ENCODE data around the gene TIMM50.
A peak's percentile ranks its signal among the peaks of the same experiment; 100 is the strongest.

The TIMM50 gene

DNA sequence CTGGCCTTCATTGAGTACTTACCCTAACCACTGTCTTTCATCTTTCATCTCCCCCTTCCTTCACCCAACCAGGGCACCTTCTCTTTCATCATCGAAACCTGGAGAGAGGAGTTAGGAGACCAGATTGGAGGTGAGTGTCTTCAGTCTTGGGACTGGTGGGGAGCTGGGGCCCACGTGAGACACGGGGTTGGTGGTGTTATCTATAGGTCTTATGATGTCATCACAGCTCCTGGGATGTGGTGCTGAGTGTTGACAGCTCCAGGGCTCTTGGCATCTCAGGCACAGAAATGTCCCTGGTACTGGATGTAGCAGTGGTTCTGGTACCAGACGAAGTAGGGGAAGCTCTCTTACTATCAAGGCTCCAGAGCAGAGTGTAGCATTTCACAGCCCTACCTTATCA, 19.9 kb downstream of the TIMM50 start:
- DNase-seq (ENCODE audit: low spot score), result no peak

DNA sequence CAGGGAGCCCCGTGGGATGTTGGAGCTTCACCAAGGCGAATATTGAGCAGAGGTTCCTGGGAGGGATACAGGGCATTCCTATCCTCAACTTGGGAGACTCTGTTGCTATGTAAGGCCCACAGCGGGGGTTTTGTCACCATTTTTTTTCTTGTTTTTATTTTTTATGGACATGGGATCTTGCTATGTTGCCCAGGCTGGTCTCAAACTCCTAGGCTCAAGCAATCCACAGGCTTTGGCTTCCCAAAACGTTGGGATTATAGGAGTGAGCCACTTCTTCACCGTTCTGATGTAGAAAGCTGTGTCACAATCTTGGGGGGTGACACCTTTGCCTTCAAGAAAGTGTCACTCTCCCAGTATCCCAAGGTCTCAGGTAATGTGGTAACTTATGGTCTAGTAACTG, 20.7 kb downstream of the TIMM50 start:
- DNase-seq (ENCODE audit: low spot score), result no peak

DNA sequence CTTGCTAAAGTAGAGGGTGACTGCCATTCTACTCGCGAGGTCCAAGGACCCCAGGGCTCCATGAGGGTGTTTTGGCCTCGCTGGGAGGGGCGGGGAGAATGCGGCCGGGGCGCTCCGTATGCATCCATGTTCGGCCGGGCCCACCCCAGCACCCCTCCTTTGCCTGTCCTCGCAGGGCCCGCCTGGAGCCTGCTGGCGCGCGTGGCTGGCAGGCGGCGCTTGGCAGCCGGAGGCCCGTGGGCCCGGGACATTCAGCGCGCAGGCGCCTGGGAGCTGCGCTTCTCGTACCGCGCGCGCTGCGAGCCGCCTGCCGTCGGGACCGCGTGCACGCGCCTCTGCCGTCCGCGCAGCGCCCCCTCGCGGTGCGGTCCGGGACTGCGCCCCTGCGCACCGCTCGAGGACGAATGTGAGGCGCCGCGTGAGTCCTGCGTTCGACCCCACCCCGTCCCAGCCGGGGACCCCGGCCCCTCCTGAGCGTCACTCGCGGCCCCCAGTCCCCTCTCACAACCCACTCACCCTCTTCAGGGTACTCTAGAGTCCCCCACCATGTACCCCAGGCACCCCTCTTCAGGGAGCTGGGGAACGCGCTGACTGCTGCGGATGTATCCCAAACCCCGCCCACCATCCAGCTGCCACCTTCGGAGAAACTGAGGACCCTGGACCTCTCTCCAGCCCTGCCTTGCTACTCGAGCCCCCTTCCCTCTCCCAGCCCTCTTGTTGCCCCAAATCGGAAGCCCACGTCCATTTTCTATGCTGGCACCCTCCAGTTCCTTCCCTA, 22.2 kb downstream of the TIMM50 start:
- peak; percentile 65 for DNase-seq (ENCODE audit: low spot score)

- DNase-seq (ENCODE audit: low spot score), result no peak
These were observed 25.9 kb downstream of the TIMM50 start for GRCh38 chr19:39506598-39506943.

DNA sequence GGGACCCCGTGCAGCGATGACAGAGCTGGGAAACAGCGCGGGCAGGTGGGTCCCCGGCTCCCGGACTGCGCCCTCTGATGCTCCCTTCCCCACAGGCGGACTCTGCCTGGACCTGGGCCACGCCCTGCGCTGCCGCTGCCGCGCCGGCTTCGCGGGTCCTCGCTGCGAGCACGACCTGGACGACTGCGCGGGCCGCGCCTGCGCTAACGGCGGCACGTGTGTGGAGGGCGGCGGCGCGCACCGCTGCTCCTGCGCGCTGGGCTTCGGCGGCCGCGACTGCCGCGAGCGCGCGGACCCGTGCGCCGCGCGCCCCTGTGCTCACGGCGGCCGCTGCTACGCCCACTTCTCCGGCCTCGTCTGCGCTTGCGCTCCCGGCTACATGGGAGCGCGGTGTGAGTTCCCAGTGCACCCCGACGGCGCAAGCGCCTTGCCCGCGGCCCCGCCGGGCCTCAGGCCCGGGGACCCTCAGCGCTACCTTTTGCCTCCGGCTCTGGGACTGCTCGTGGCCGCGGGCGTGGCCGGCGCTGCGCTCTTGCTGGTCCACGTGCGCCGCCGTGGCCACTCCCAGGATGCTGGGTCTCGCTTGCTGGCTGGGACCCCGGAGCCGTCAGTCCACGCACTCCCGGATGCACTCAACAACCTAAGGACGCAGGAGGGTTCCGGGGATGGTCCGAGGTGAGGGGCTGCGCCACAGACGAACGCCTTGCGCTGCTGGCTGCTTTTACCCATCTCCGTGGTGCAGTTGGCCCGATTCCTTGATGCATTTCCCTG, 26.5 kb downstream of the TIMM50 start:
- peak; percentile 42 for DNase-seq (ENCODE audit: low spot score)

GRCh38 chr19:39507715-39508364, 27.2 kb downstream of the TIMM50 start:
- DNase-seq (ENCODE audit: low spot score), result no peak

DNA sequence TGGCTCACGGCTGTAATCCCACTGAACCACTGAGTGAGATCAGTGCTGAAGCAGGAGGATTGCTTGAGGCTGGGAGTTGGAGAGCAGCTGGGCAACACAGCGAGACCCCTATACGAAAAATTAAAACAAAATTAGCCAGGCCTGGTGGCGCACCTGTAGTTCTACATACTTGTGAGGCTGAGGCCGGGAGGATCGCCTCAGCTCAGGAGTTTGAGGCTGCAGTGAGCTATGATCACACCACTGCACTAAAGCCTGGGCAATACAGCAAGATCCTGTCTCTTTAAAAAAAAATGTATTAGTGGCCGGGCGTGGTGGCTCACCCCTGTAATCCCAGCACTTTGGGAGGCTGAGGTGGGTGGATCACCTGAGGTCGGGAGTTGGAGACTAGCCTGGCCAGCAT, 28.0 kb downstream of the TIMM50 start:
- no peak for DNase-seq (ENCODE audit: low spot score)

GRCh38 chr19:39509233-39509632, 28.6 kb downstream of the TIMM50 start:
- DNase-seq (ENCODE audit: low spot score), result no peak

DNA sequence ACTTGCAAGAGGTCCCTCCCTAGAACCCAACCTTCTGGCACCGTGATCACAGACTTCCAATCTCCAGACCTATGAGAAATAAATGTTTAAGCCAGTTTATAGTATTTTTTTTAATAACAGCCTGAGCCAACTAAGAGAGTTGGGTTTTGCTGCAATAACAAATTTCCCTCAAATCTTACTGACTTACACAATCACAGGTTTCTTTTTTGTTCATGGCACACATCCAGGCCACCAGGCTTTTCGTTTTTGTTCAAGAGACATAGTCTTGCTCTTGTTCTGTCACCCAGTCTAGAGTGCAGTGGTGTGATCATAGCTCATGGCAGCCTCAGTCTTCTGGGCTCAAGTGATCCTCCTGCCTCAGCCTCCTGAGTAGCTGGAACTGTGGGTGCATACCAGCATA, 32.4 kb downstream of the TIMM50 start:
- DNase-seq (ENCODE audit: low spot score), result no peak

DNA sequence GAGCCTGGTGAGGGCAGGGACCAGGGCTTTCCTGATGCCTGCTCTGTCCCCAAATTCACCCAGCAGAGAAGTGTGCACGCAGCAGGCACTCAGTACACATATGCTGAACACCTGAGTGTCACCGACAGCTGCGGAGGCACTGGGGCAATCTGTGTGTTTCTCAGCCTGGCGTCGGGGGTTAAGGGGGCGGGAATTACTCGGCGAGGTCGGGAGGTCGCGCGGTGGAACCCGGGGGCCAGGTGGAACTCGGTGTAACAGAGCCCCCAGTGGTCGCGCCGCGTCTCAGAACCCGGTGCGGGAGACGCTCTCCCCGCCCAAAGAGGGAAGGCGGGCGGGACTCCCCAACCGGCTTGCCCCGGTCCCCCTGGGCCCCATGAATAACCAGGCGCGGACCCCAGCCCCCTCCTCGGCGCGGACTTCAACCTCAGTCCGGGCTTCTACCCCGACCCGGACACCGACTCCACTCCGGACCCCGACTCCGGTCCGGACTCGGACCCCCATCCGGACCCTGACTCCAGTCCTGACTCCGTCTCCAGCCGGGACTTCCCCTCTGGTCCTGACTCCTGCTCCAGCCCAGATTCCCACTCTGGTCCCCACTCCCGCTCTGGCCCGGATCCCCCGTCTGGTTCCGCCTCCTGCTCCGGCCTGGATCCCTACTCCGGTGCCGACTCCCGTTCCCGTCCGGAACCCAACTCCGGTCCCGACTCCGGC, 34.4 kb downstream of the TIMM50 start, which contains the start of gene SELENOV:
TSS of gene SELENOV (plus strand) at position 300 of the 711 bp plus-strand sequence. CDS start at position 374, 74 bp downstream.
- no peak for DNase-seq (ENCODE audit: low spot score)

DNA sequence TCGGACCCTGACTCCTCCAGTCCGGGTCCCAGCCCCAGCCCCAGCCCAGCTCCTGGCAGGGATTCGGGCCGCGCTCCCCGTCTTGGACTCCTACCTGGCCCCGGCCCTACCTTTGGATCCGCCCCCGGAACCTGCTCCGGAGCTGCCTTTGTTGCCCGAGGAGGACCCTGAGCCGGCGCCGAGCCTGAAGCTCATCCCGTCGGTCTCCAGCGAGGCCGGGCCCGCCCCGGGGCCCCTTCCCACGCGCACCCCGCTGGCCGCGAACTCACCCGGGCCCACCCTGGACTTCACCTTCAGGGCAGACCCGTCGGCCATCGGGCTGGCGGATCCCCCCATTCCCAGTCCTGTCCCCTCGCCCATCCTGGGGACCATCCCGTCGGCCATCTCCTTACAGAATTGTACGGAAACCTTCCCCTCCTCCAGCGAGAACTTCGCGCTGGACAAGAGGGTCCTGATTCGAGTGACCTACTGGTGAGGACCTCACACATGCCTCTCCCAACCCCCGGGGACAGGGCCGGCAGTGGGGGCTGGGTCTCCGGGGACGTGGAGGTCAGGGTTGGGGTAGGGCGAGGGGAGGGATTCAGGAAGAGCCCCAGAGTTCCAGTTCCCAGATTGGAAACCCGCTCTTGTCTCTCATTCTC, 35.0 kb downstream of the TIMM50 start:
- no peak for DNase-seq (ENCODE audit: low spot score)

GRCh38 chr19:39516270-39516669, 35.6 kb downstream of the TIMM50 start:
- no peak for DNase-seq (ENCODE audit: low spot score)

- DNase-seq (ENCODE audit: low spot score), result no peak
These were observed 36.8 kb downstream of the TIMM50 start for GRCh38 chr19:39517432-39517831.

- no peak for DNase-seq (ENCODE audit: low spot score)
These were observed 37.8 kb downstream of the TIMM50 start for GRCh38 chr19:39518458-39518857.

GRCh38 chr19:39518975-39519374, 38.3 kb downstream of the TIMM50 start:
- no peak for DNase-seq (ENCODE audit: low spot score)

GRCh38 chr19:39520541-39521484, 40.2 kb downstream of the TIMM50 start:
- DNase-seq (ENCODE audit: low spot score), result no peak

- no peak for DNase-seq (ENCODE audit: low spot score)
These were observed 43.9 kb downstream of the TIMM50 start for GRCh38 chr19:39524495-39524894.

DNA sequence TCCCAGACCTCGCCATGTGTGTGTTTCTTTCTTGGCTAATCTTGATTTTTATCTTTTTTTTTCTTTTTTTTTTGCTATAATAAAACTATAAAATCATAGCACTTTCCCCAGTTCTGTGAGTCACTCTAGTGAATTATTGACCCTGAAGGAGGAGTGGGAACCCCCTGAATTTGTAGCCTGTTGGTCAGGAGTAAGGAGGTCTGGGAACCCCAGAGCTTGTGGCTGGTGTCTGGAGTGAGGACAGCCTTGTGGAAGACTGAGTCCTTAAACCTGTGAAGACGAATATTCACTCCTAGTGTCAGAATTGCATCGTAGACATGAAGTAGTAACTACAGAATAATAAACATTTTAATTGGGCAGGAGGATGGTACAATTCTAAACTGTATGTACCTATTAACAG, 44.6 kb downstream of the TIMM50 start:
- no peak for DNase-seq (ENCODE audit: low spot score)

GRCh38 chr19:39531834-39532232, 51.2 kb downstream of the TIMM50 start:
- DNase-seq (ENCODE audit: low spot score), result no peak

DNA sequence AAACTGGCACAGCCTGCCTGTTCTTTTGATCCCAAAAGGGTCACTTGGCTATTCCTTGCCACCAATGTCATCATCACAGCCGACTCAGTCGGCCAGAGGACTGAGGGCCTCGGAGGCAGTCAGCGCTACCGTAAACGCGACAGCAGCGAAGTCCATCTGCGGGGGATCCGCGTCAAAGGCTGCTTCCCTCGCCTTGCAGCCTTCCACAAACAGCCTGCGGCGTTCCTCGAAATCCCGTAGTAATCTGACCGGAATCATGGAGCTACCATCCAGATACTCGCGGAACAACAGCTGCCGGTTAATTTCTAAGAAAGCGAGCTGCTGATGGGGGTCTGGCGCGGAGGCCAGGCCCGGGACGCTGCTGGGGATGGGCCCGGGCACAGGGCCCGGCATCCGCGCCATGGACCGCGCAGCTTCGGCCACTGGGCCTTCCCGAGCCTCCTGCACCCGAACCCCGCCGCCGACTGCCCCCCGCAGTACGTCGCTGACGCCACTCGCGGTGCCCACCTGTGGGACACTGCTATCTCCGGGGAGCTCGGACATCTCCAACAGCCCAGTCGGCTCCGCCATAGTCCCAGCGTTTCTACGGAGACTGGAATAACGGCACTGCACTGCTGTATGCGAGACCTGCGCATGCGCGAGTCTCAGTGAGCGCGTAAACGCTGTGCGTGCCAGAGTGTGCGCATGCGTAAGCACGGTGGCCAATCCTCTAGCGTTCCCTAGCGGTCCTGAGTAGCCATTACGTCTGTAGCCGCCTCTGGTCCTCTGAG, 51.8 kb downstream of the TIMM50 start, which contains the start of gene EID2B:
TSS of gene EID2B (minus strand) at position 620 of the 770 bp plus-strand sequence. CDS start at position 570, 50 bp downstream.
- peak; percentile 97 for DNase-seq (ENCODE audit: low spot score)
